Transverse colon (tissue), 4 donors: ENCODE measurements around the gene PEX19.

ENCODE experiments used
- CTCF ChIP-seq, 5 experiments: fragments of 200-600 bp in 3 of 5; fragments of 450-650 bp in 2 of 5; sonication (generic) in 3 of 5; IDR thresholded peaks; 1 replicate in 2 of 5; 2 replicates in 3 of 5; pipeline ENCODE4 v1.5.1; 2016 to 2017; ENCODE audit warnings: antibody characterized with exemption in 5 of 5, inconsistent platforms in 3 of 5, mild to moderate bottlenecking in 2 of 5, moderate library complexity in 1 of 5
- EP300 ChIP-seq: sonication (generic); formaldehyde crosslinking; IDR thresholded peaks from one replicate; pipeline ENCODE4 v1.6.1; 2017; ENCODE audit warnings: antibody characterized with exemption, low read depth
- POLR2AphosphoS5 ChIP-seq, 3 donors: sonication (generic); formaldehyde crosslinking; IDR thresholded peaks; one replicate each; pipeline ENCODE4 v1.6.1; 2016; ENCODE audit warnings: antibody characterized with exemption in 3 of 3

GRCh38 chr1:160285506-160285905 is 573 bp upstream of the PEX19 start:
- TF ChIP-seq CTCF (IDR thresholded peaks at IDR 0.05): no peak
- TF ChIP-seq EP300: no peak
- no peak for TF ChIP-seq POLR2AphosphoS5 (IDR thresholded peaks at IDR 0.05)
